Measurements from ENCODE around the gene SPRR1B. TPM values are rescaled to one million over a fixed set of nuclear protein-coding genes. Genes with fewer than 3 reads are reported as not detected.

The SPRR1B gene
- not detected for total RNA-seq

- TF ChIP-seq CTCF (IDR thresholded peaks at IDR 0.05) (no peak), POLR2A (IDR thresholded peaks at IDR 0.05) (no peak)
- intact Hi-C loops (cut with DNase I; ENCODE audit: low total_unique reads) = no loop called here
- Histone ChIP-seq H3K4me1 (no peaks in the 10 kb centered on the region), H3K36me3 (no peaks in the 10 kb centered on the region), H3K27me3 (no peaks in the 10 kb centered on the region), H3K9me3 (no peaks in the 10 kb centered on the region), H3K27ac (no peak within 1 kb of the TSS), H3K4me3 (no peak within 1 kb of the TSS)
- no peak for DNase-seq
Observed at GRCh38 chr1:153030895-153031294, at the start of gene SPRR1B. TSS of gene SPRR1B (plus strand) at chr1:153031203. CDS start at chr1:153032346, 1,143 bp downstream.

- intact Hi-C loops (cut with DNase I; ENCODE audit: low total_unique reads) = no loop called here
- H3K27ac ChIP-seq = no peak overlapping the region
- H3K36me3 ChIP-seq = no peaks in the 10 kb centered on the region
- no peak overlapping the region for H3K4me3 ChIP-seq
- H3K27me3 ChIP-seq = no peaks in the 10 kb centered on the region
- DNase-seq = no peak
- H3K4me1 ChIP-seq = no peaks in the 10 kb centered on the region
- TF ChIP-seq POLR2A (IDR thresholded peaks at IDR 0.05) = no peak
- no peak for TF ChIP-seq CTCF (IDR thresholded peaks at IDR 0.05)
- H3K9me3 ChIP-seq = no peaks in the 10 kb centered on the region
Observed at GRCh38 chr1:152982076-152982475, 48.9 kb upstream of the SPRR1B start.

GRCh38 chr1:152983234-152983633 lies 47.8 kb upstream of the SPRR1B start:
- intact Hi-C loops (cut with DNase I; ENCODE audit: low total_unique reads) = no loop called here
- Histone ChIP-seq H3K27ac (no peak overlapping the region), H3K4me1 (no peaks in the 10 kb centered on the region), H3K9me3 (no peaks in the 10 kb centered on the region), H3K36me3 (no peaks in the 10 kb centered on the region), H3K4me3 (no peak overlapping the region), H3K27me3 (no peaks in the 10 kb centered on the region)
- DNase-seq = no peak
- TF ChIP-seq POLR2A (IDR thresholded peaks at IDR 0.05) (no peak), CTCF (IDR thresholded peaks at IDR 0.05) (no peak)

GRCh38 chr1:152983743-152984142 lies 47.3 kb upstream of the SPRR1B start, which contains the start of gene SPRR1A:
TSS of gene SPRR1A (plus strand) at chr1:152984081. CDS start at chr1:152985231, 1,150 bp downstream.
- intact Hi-C loops (cut with DNase I; ENCODE audit: low total_unique reads) = no loop called here
- no peaks in the 10 kb centered on the region for H3K9me3 ChIP-seq
- TF ChIP-seq POLR2A (IDR thresholded peaks at IDR 0.05) (no peak), CTCF (IDR thresholded peaks at IDR 0.05) (no peak)
- no peak within 1 kb of the TSS for H3K27ac ChIP-seq
- DNase-seq = no peak
- H3K27me3 ChIP-seq = no peaks in the 10 kb centered on the region
- H3K4me1 ChIP-seq = no peaks in the 10 kb centered on the region
- no peak within 1 kb of the TSS for H3K4me3 ChIP-seq
- H3K36me3 ChIP-seq = no peaks in the 10 kb centered on the region

- H3K36me3 ChIP-seq = no peaks in the 10 kb centered on the region
- no peak overlapping the region for H3K4me3 ChIP-seq
- TF ChIP-seq CTCF (IDR thresholded peaks at IDR 0.05) (no peak), POLR2A (IDR thresholded peaks at IDR 0.05) (no peak)
- intact Hi-C loops (cut with DNase I; ENCODE audit: low total_unique reads) = no loop called here
- no peaks in the 10 kb centered on the region for H3K9me3 ChIP-seq
- DNase-seq = no peak
- H3K4me1 ChIP-seq = no peaks in the 10 kb centered on the region
- no peak overlapping the region for H3K27ac ChIP-seq
- no peaks in the 10 kb centered on the region for H3K27me3 ChIP-seq
Observed at GRCh38 chr1:152986578-152986977, 44.4 kb upstream of the SPRR1B start.
